Fibroblast of skin of left biceps (primary cell): Measurements from ENCODE around the gene CLDN20.
"Not testable (repeated sequence)": the region's sequence is repeated elsewhere in the genome, so short reads cannot be mapped to it uniquely, and the experiment has no call there.

ENCODE experiments used
- DNase-seq, 2 experiments: peaks; one replicate each; pipeline ENCODE4 v3.0.0-alpha.2; 2013; ENCODE audit warnings: low read depth in 2 of 2

Gene CLDN20, protein sequence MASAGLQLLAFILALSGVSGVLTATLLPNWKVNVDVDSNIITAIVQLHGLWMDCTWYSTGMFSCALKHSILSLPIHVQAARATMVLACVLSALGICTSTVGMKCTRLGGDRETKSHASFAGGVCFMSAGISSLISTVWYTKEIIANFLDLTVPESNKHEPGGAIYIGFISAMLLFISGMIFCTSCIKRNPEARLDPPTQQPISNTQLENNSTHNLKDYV

DNA sequence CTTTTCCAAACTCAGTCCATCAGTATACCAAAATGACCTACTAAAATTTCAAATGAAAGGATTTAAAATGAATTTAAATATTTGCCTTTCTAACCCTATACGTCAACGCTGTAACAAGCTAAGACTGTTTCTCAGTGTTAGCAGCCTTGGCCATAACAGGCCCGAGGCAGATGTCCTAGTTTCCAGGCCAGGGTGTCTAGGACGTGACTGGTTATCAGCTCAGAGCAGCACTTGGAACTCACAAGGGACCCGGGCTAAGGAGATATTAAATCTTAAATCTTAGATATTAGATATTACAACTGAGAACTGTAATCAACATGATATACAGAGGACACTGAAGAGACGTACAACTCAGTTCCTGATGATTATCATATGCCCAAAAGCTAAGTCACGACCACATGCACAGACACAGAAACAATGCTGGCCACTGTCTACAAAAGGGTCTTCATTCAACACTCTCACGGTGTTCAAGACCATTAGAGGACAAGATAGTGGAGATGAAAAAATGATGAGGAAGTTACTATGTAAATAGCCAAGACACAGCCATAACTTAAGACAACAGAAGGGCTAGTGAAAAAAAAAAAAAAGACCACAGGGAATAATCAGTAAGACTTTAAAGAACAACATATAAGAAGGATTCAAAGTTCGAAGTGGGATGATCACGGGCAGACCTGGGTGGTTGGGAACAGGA is at the start of gene CLDN20:
TSS of gene CLDN20 (plus strand) at position 641 of the 691 bp plus-strand sequence. CDS start 11,707 bp downstream, outside the sequence.
- DNase-seq: no peak

GRCh38 chr6:155215906-155216305 is 47.9 kb upstream of the CLDN20 start:
- DNase-seq: no peak

- no peak for DNase-seq
Measured at GRCh38 chr6:155216312-155217046, 47.3 kb upstream of the CLDN20 start.

- not testable (repeated sequence) for DNase-seq
Measured at GRCh38 chr6:155218711-155219110, 45.1 kb upstream of the CLDN20 start.

- DNase-seq: no peak
Measured at GRCh38 chr6:155219299-155219698, 44.5 kb upstream of the CLDN20 start.

GRCh38 chr6:155219858-155220301 is 43.9 kb upstream of the CLDN20 start:
- no peak for DNase-seq

- DNase-seq: no peak
Measured at GRCh38 chr6:155221086-155221485, 42.7 kb upstream of the CLDN20 start.

DNA sequence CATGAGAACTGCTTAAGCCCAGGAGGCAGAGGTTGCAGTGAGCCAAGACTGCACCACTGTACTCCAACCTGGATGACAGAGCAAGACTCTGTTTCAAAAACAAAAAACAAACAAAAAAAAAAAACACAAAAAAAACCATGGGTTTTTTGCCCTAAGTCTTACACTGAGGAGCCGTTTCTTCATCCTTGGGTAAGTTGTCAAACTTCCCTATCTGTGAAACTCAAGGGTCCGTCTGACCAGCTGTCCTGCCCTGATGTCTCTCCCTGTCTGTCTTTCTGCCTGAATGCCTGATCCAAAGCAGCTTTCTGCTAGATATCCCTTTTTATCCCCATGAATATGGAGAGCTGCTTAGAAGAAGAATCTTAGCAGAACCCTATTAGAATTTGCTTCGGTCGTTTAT is 41.3 kb upstream of the CLDN20 start:
- DNase-seq: no peak

DNA sequence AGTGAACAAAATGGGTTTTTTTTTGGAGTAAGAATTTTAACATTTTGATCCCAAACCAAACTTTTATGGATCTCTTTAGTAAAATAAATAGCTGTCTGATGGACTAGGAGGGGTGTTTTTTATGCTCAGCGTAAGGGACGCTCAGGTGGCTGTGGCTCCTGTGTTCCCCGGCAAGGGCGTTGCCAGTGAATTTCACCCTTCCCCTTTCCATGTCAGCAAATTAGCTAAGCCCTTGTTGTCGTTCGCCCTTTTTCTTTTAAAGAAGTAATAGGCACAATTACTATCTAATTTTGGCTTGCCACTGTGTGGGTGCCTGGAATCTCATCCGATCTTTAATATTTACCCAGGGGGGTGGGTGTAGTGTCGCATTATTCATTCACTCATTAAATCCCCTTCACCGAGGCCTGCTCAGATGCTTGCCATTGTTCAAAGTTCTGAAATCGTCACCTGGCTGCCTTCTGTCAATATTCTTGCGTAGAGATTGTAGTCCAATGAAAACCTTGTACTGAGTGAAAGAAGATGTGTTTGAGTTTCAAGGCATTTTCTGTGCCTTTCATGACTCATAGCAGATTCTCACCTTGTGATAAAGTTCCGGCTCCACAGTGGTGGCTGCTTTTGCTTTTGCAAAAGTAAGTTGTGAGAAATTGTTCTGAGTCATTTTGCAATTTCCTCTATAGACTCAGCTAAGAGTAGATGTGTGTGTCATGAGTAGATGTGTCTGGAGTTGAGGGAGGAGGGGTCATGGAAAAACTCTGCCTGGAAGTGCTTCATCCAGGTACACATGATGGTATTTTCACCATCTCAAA is 40.0 kb upstream of the CLDN20 start:
- peak; percentile 49 to 52 for DNase-seq

DNA sequence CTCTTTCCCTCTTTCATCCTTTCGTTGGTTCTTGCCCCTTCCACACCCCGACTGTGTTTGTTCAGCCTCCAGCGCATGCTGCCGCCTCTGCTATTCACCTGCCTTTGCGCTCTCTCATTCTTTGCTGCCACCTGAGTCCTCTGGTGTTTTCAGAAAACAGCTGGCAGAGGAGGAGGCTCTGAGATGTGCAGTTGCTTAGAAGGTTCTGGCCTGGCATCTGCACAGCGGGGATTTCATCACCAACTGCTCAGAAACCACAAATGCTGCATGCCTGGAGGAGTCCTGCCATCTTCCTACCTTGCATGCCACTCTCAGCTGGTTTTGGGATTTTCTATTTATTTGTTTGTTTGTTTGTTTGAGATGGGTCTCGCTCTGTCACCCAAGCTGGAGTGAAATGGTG is 39.2 kb upstream of the CLDN20 start:
- DNase-seq: no peak

DNA sequence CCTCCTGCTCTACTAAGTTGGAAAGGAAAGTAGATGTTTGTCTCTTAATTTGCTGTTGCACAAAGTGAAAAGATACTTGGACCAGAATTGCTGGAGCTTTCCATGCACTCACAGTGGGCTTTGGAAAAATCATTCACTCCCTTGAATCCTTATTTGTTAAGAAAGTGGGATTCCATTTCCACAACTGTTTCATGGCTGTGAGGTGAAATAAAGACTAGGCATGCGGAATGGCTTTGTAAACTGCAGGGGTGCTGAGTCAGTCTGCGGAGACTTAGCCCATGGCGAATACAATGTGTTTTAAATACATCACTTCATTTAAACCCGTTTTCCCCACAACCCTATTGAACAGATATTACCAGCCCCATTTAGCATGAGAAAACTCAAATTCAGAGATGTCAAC is 36.8 kb upstream of the CLDN20 start:
- DNase-seq: no peak

- DNase-seq: no peak
Measured at GRCh38 chr6:155228546-155229166, 35.2 kb upstream of the CLDN20 start.

- DNase-seq: not testable (repeated sequence)
Measured at GRCh38 chr6:155230975-155231374, 32.8 kb upstream of the CLDN20 start.

DNA sequence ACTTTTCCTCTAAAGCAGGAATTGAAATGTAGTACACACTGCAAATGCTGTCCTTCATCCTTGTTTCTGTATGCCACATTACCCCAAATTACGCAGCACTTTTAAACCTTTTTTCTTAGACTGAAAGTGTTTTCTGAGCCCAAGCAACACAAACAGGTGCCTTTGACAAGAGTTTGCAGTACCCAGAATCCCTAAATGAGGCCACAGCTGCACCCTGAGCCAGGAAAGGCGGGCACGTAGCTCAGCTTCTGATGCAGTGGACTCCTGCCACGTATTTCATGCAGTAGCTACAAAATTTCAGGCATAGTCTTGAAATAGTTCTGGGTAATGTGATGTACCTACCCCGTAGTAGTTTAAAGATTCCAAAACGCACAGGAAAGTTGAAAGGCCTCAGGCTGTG is 31.0 kb upstream of the CLDN20 start:
- DNase-seq: no peak

DNA sequence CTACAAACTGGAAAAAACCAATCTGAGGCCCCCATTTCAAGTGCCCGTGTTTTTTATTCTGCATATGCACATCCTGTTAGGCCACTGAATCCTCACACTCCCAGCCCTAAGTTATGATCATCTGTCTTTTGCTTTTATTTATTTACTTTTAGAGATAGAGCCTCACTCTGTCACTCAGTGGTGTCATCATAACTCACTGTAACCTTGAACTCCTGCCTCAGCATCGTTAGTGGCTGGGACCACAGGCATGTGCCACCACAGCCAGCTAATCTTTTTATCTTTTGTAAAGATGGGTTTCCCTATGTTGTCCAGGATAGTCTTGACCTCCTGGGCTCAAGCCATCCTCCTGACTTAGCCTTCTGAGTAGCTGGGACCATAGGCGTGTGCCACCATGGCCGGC is 29.6 kb upstream of the CLDN20 start:
- no peak for DNase-seq

- DNase-seq: no peak
Measured at GRCh38 chr6:155234687-155235086, 29.1 kb upstream of the CLDN20 start.

DNA sequence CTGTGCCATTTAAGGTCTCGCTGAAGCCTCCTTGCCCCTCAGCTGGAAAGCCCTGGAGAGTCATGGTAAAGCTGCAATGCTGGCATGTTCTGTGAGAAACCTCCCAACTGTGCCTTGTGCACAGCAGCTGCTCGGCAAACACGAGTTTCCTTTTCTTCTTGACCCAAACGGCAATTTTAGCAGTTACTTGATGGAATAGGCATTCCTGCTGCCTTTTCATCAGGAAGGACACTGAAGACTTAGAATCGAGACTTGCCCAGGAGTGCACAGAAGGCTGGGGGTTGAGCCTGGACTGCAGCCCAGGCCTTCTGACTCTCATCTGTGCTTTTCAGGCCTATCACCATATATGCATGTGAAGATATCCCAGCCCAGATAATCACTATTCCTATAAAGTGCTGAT is 28.7 kb upstream of the CLDN20 start:
- no peak for DNase-seq

DNA sequence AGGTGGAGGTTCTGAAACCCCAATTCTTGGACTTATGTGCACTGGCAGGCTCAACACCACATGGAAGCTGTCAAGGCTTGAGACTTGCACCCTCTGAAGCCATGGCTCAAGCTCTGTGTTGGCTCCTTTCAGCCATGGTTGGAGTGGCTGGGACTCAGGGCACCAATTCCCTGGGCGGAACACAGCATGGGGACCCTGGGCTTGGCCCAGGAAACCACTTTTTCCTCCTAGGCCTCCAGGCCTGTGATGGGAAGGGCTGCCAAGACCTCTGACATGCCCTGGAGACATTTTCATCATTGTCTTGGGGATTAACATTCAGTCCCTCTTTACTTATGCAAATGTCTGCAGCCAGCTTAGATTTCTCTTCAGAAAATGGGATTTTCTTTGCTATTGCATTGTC is 26.2 kb upstream of the CLDN20 start:
- no peak for DNase-seq

GRCh38 chr6:155240905-155241600 is 22.8 kb upstream of the CLDN20 start:
- DNase-seq: no peak

DNA sequence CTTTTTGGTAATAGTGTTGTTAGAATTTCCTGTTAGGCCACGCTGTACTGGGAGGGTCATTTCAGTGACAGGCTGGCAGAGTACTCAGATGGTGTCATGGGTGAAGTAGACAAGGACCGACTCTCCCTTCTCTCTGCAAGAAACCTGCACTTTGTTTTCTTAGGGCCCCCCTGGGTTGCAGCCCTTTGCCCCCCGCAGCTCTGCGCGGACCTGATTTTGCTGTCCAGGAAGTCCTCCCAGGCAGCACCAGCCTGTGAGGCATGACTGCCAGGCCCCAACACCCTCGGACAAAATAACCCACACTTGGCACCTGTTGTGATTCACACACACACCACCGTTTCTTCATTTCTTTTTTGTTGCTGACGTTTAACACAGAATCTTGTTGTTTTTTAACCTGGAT is 21.8 kb upstream of the CLDN20 start:
- DNase-seq: no peak

GRCh38 chr6:155244434-155244833 is 19.4 kb upstream of the CLDN20 start:
- no peak for DNase-seq
